HEK293 (cell line): ENCODE measurements around the gene CADPS2.

Source experiments
- CTCF ChIA-PET: fragments of 350-600 bp; formaldehyde crosslinking; extraction: SDS; loops from one replicate; lab custom pipeline; 2021; ENCODE audit warnings: antibody characterized with exemption; lab: Yijun Ruan, JAX
- POLR2A ChIA-PET: fragments of 300-600 bp; formaldehyde crosslinking; extraction: SDS; loops from one replicate; lab custom pipeline; 2020; ENCODE audit warnings: antibody characterized with exemption, inconsistent platforms; lab: Yijun Ruan, JAX
- H3K27ac ChIP-seq: fragments of 200-500 bp; sonication (Bioruptor generic); 2 replicates; pipeline ENCODE4 v1.5.1; 2014; ENCODE audit warnings: low read depth, low read length, control low read depth, inconsistent platforms; ENCODE audit errors: extremely low read depth
- H3K36me3 ChIP-seq, 2 experiments: fragments of 200-500 bp in 1 of 2; sonication (Bioruptor generic) in 1 of 2; 1 replicate in 1 of 2; 2 replicates in 1 of 2; pipeline ENCODE4 v1.5.1; 2014 to 2017; ENCODE audit warnings: inconsistent platforms in 2 of 2, low read length in 2 of 2; ENCODE audit not compliant: control insufficient read depth in 2 of 2, insufficient read depth in 1 of 2
- H3K4me1 ChIP-seq: fragments of 200-500 bp; sonication (Bioruptor generic); 2 replicates; pipeline ENCODE4 v1.5.1; 2014; ENCODE audit warnings: mild to moderate bottlenecking, low read length, inconsistent platforms; ENCODE audit not compliant: control insufficient read depth, insufficient read depth
- H3K4me3 ChIP-seq: 2 replicates; pipeline ENCODE4 v1.5.1; 2011; ENCODE audit warnings: low read depth, mild to moderate bottlenecking, control low read depth, low read length, moderate library complexity
- H3K9me3 ChIP-seq: fragments of 200-500 bp; sonication (Bioruptor generic); 2 replicates; pipeline ENCODE4 v1.5.1; 2014; ENCODE audit warnings: low read depth, low read length, inconsistent platforms; ENCODE audit not compliant: control insufficient read depth, insufficient read depth
- GLI2 ChIP-seq: fragments of 450-650 bp; formaldehyde crosslinking; IDR thresholded peaks from 2 replicates; pipeline ENCODE4; 2017; ENCODE audit warnings: missing biosample characterization, missing genetic modification characterization, low read depth, borderline replicate concordance
- HOXA7 ChIP-seq: sonication (generic); formaldehyde crosslinking; IDR thresholded peaks from 2 replicates; pipeline ENCODE4 v1.8.1; 2022; ENCODE audit warnings: missing genetic modification reagents, borderline replicate concordance
- HOXD13 ChIP-seq: sonication (generic); formaldehyde crosslinking; IDR thresholded peaks from 2 replicates; pipeline ENCODE4 v1.8.0; 2022; ENCODE audit warnings: missing genetic modification reagents, borderline replicate concordance
- SETDB1 ChIP-seq: IDR thresholded peaks from one replicate; pipeline ENCODE4 v1.6.1; 2017; ENCODE audit warnings: mild to moderate bottlenecking, low read length, moderate library complexity, mixed read lengths; ENCODE audit not compliant: insufficient read length
- SP7 ChIP-seq: fragments of 450-650 bp; formaldehyde crosslinking; IDR thresholded peaks from 2 replicates; pipeline ENCODE4 v1.5.1; 2016; ENCODE audit warnings: missing biosample characterization, missing genetic modification characterization
- ZBTB8A ChIP-seq: fragments of 450-650 bp; formaldehyde crosslinking; IDR thresholded peaks from 2 replicates; pipeline ENCODE4 v1.5.1; 2016; ENCODE audit warnings: missing biosample characterization, missing genetic modification characterization
- ZFHX2 ChIP-seq: fragments of 450-650 bp; formaldehyde crosslinking; conservative IDR thresholded peaks from 2 replicates; pipeline ENCODE4 v1.5.1; 2016; ENCODE audit warnings: missing biosample characterization, missing genetic modification characterization
- ZNF133 ChIP-seq: fragments of 450-650 bp; formaldehyde crosslinking; IDR thresholded peaks from 2 replicates; pipeline ENCODE4 v1.5.1; 2016; ENCODE audit warnings: missing biosample characterization, missing genetic modification characterization
- ZNF37A ChIP-seq: fragments of 450-650 bp; IDR thresholded peaks from 2 replicates; pipeline ENCODE4 v1.5.1; 2018; ENCODE audit warnings: missing biosample characterization, missing genetic modification characterization
- ZNF423 ChIP-seq: fragments of 450-650 bp; formaldehyde crosslinking; IDR thresholded peaks from 2 replicates; pipeline ENCODE4 v1.5.1; 2016; ENCODE audit warnings: missing biosample characterization, missing genetic modification characterization
- ZNF426 ChIP-seq: fragments of 450-650 bp; formaldehyde crosslinking; IDR thresholded peaks from 2 replicates; pipeline ENCODE4 v1.5.1; 2017; ENCODE audit warnings: missing biosample characterization, missing genetic modification characterization, mild to moderate bottlenecking, inconsistent platforms, moderate library complexity
- ZNF548 ChIP-seq: fragments of 450-650 bp; formaldehyde crosslinking; IDR thresholded peaks from 2 replicates; pipeline ENCODE4 v1.5.1; 2016; ENCODE audit warnings: missing biosample characterization, missing genetic modification characterization
- ZNF629 ChIP-seq: fragments of 450-650 bp; formaldehyde crosslinking; IDR thresholded peaks from 2 replicates; pipeline ENCODE4 v1.5.1; 2017; ENCODE audit warnings: missing biosample characterization, missing genetic modification characterization
- ZNF707 ChIP-seq: fragments of 450-650 bp; formaldehyde crosslinking; IDR thresholded peaks from 2 replicates; pipeline ENCODE4 v1.5.1; 2016; ENCODE audit warnings: missing biosample characterization, missing genetic modification characterization
- ZNF785 ChIP-seq: fragments of 450-650 bp; formaldehyde crosslinking; IDR thresholded peaks from 2 replicates; pipeline ENCODE4 v1.5.1; 2016; ENCODE audit warnings: missing biosample characterization, missing genetic modification characterization
- ZNF830 ChIP-seq: fragments of 450-650 bp; IDR thresholded peaks from 2 replicates; pipeline ENCODE4 v1.5.0; 2018; ENCODE audit warnings: missing biosample characterization, missing genetic modification characterization, low read depth, mild to moderate bottlenecking, moderate library complexity
- TF ChIP-seq, protein P1 (sequence below): fragments of 450-650 bp; IDR thresholded peaks from 2 replicates; pipeline ENCODE4 v1.5.1; 2018; ENCODE audit warnings: missing biosample characterization, mild to moderate bottlenecking, missing genetic modification characterization
- TF ChIP-seq, protein P2 (sequence below): fragments of 450-650 bp; formaldehyde crosslinking; IDR thresholded peaks from 2 replicates; pipeline ENCODE4 v1.5.1; 2016; ENCODE audit warnings: missing biosample characterization, missing genetic modification characterization, borderline replicate concordance
- TF ChIP-seq, protein P3 (sequence below): fragments of 450-650 bp; formaldehyde crosslinking; conservative IDR thresholded peaks from 2 replicates; pipeline ENCODE4 v1.5.1; 2016; ENCODE audit warnings: low read depth, missing biosample characterization, missing genetic modification characterization

CADPS2 gene

DNA sequence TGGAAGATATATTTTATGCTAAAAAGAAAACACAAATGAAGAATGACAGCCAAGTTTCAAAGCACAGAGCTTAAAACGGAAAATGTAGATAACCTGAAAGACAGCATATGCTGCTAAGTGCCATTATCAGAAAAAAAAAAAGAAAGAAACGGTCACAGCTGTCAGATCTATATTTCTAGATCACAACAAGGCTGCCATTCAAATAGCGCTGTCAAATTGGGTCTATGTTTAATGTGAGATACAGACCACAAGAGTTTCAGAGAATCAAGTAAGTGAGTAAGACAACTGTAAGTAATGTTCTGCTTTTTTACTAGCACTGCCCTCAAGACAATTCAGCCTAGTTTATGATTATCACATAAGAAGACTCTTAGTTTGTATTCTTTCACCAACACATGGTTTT lies 117.4 kb downstream of the CADPS2 start:
- ChIA-PET POLR2A (no interaction called here), CTCF (no interaction called here)
- Histone ChIP-seq H3K9me3 (no peaks in the 10 kb centered on the region), H3K4me1 (peaks cover 25% of the 10 kb centered on the region), H3K4me3 (no peak overlapping the region), H3K27ac (no peak overlapping the region), H3K36me3 (no peaks in the 10 kb centered on the region)
- TF ChIP-seq ZBTB8A (no peak), ZNF37A (tag by site-specific recombination) (no peak), ZNF548 (no peak), ZNF423 (no peak), ZNF707 (no peak), ZFHX2 (tag by site-specific recombination) (no peak), SP7 (tag by site-specific recombination) (no peak), HOXA7 (no peak), ZNF785 (tag by site-specific recombination) (no peak)
- TF ChIP-seq, protein P1, sequence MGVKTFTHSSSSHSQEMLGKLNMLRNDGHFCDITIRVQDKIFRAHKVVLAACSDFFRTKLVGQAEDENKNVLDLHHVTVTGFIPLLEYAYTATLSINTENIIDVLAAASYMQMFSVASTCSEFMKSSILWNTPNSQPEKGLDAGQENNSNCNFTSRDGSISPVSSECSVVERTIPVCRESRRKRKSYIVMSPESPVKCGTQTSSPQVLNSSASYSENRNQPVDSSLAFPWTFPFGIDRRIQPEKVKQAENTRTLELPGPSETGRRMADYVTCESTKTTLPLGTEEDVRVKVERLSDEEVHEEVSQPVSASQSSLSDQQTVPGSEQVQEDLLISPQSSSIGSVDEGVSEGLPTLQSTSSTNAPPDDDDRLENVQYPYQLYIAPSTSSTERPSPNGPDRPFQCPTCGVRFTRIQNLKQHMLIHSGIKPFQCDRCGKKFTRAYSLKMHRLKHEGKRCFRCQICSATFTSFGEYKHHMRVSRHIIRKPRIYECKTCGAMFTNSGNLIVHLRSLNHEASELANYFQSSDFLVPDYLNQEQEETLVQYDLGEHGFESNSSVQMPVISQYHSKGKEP (tag by site-specific recombination), result no peak
- TF ChIP-seq, protein P2, sequence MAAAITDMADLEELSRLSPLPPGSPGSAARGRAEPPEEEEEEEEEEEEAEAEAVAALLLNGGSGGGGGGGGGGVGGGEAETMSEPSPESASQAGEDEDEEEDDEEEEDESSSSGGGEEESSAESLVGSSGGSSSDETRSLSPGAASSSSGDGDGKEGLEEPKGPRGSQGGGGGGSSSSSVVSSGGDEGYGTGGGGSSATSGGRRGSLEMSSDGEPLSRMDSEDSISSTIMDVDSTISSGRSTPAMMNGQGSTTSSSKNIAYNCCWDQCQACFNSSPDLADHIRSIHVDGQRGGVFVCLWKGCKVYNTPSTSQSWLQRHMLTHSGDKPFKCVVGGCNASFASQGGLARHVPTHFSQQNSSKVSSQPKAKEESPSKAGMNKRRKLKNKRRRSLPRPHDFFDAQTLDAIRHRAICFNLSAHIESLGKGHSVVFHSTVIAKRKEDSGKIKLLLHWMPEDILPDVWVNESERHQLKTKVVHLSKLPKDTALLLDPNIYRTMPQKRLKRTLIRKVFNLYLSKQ, result no peak
- TF ChIP-seq, protein P3, sequence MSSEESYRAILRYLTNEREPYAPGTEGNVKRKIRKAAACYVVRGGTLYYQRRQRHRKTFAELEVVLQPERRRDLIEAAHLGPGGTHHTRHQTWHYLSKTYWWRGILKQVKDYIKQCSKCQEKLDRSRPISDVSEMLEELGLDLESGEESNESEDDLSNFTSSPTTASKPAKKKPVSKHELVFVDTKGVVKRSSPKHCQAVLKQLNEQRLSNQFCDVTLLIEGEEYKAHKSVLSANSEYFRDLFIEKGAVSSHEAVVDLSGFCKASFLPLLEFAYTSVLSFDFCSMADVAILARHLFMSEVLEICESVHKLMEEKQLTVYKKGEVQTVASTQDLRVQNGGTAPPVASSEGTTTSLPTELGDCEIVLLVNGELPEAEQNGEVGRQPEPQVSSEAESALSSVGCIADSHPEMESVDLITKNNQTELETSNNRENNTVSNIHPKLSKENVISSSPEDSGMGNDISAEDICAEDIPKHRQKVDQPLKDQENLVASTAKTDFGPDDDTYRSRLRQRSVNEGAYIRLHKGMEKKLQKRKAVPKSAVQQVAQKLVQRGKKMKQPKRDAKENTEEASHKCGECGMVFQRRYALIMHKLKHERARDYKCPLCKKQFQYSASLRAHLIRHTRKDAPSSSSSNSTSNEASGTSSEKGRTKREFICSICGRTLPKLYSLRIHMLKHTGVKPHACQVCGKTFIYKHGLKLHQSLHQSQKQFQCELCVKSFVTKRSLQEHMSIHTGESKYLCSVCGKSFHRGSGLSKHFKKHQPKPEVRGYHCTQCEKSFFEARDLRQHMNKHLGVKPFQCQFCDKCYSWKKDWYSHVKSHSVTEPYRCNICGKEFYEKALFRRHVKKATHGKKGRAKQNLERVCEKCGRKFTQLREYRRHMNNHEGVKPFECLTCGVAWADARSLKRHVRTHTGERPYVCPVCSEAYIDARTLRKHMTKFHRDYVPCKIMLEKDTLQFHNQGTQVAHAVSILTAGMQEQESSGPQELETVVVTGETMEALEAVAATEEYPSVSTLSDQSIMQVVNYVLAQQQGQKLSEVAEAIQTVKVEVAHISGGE (tag by site-specific recombination), result no peak

DNA sequence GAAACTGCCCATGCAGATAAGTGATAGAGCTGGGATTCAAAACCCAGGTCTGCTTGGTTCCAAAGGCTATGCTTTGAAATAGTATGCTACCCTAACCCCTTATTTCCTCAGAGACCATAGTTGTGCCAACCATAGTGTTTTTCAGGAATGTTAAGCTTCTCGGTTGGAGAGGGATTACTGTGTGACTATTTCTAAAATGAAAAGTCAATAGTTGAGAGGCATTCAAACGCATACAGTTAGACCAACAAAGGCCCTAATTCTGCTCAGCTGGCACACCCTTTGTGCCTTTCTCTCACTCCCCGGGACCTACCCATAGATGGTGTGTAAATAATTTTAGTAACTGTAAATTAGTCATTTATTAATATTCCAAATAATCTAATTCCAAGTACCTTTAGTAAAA lies 118.9 kb downstream of the CADPS2 start:
- CTCF ChIA-PET, result interaction anchor here (0.6 kb wide), 1 partner anchor 74 kb away, joined by 3 read pairs; no protein-coding TSS in a partner anchor
- H3K36me3 ChIP-seq, result no peaks in the 10 kb centered on the region
- peaks cover 20% of the 10 kb centered on the region for H3K4me1 ChIP-seq
- POLR2A ChIA-PET, result no interaction called here
- no peak overlapping the region for H3K27ac ChIP-seq
- H3K9me3 ChIP-seq, result no peaks in the 10 kb centered on the region
- H3K4me3 ChIP-seq, result no peak overlapping the region
- TF ChIP-seq ZNF629, result no peak
- no peak for TF ChIP-seq SETDB1
- no peak for TF ChIP-seq ZNF426
- no peak for TF ChIP-seq HOXD13 (CRISPR knock-in tag)
- TF ChIP-seq ZNF830 (tag by site-specific recombination), result no peak
- no peak for TF ChIP-seq GLI2 (tag by site-specific recombination)
- no peak for TF ChIP-seq ZNF133
